Parathyroid adenoma (tissue), 2 donors: Measurements from ENCODE around the gene ROBO4.
A peak's percentile ranks its signal among the peaks of the same experiment; 100 is the strongest.

ENCODE experiments used
- H2AFZ ChIP-seq: fragments of 300-600 bp; sonication (generic); one replicate; pipeline ENCODE4 v1.7.0; 2017; ENCODE audit warnings: antibody characterized with exemption, mild to moderate bottlenecking
- H3K27ac ChIP-seq: fragments of 300-600 bp; sonication (generic); one replicate; pipeline ENCODE4 v1.7.0; 2017
- H3K27me3 ChIP-seq: fragments of 300-600 bp; sonication (generic); one replicate; pipeline ENCODE4 v1.7.0; 2017; ENCODE audit warnings: low read length; ENCODE audit not compliant: control insufficient read depth, insufficient read depth
- H3K36me3 ChIP-seq: fragments of 300-600 bp; sonication (generic); one replicate; pipeline ENCODE4 v1.7.0; 2017; ENCODE audit warnings: low read length; ENCODE audit not compliant: control insufficient read depth, insufficient read depth
- H3K4me1 ChIP-seq: fragments of 300-600 bp; sonication (generic); one replicate; pipeline ENCODE4 v1.7.0; 2017; ENCODE audit warnings: control low read depth
- H3K4me2 ChIP-seq: fragments of 300-600 bp; sonication (generic); one replicate; pipeline ENCODE4 v1.7.0; 2017; ENCODE audit warnings: low read length
- H3K4me3 ChIP-seq: fragments of 300-600 bp; sonication (generic); one replicate; pipeline ENCODE4 v1.7.0; 2017; ENCODE audit warnings: low read depth, low read length
- H3K79me2 ChIP-seq: fragments of 300-600 bp; sonication (generic); one replicate; pipeline ENCODE4 v1.7.0; 2017; ENCODE audit warnings: control low read depth
- H3K9ac ChIP-seq: fragments of 300-600 bp; sonication (generic); one replicate; pipeline ENCODE4 v1.7.0; 2017; ENCODE audit warnings: mild to moderate bottlenecking
- H3K9me3 ChIP-seq: fragments of 300-600 bp; sonication (generic); one replicate; pipeline ENCODE4 v1.7.0; 2017; ENCODE audit warnings: low read length; ENCODE audit not compliant: control insufficient read depth
- CTCF ChIP-seq: fragments of 300-600 bp; sonication (generic); IDR thresholded peaks from one replicate; pipeline ENCODE4 v1.7.0; 2017; ENCODE audit warnings: antibody characterized with exemption, mild to moderate bottlenecking
- donor health status: primary hyperparathyroidism.

ROBO4 gene

GRCh38 chr11:124840666-124841065 is 57.0 kb downstream of the ROBO4 start:
- Histone ChIP-seq H3K9ac (no peak overlapping the region), H3K36me3 (no peaks in the 10 kb centered on the region), H3K4me3 (no peak overlapping the region), H3K27ac (no peak overlapping the region), H3K4me1 (no peaks in the 10 kb centered on the region), H3K27me3 (peaks cover 4% of the 10 kb centered on the region), H2AFZ (no peak overlapping the region), H3K9me3 (no peaks in the 10 kb centered on the region), H3K4me2 (no peak overlapping the region), H3K79me2 (no peaks in the 10 kb centered on the region)
- no peak for TF ChIP-seq CTCF

DNA sequence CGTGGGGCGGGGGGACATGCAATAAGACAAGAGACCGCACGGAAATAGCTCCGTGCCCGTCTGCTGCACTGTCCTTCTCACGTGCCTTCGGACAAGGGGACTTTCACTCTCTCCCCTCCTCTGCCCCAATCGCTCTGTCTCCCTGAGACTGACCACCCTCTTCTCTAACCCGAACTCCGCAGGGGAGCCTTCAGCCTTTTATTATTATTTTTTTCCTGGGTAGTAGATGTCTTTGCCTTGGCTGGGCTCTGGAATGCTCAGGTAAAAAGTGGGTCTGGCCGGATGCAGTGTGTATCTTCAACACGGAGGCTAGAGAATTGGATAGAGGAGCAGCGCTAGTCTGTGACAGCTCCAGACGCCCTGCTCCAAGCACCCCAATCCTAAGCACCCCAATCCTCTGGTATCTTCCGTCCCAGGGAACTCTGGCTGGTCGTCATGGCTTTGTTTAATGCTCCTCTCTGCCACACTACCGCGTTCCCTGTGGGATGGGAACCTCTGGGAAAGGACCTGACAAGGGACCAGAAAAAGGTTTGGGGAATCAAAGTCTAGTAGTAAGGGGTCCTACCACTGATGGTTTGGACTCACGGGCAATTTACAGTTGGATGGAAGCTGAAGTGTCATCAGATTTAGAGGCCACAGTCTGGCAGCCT is 57.6 kb downstream of the ROBO4 start:
- H3K9me3 ChIP-seq = no peaks in the 10 kb centered on the region
- H3K4me3 ChIP-seq = no peak overlapping the region
- peak overlapping the region; percentile 68 for H2AFZ ChIP-seq
- H3K4me1 ChIP-seq = no peaks in the 10 kb centered on the region
- H3K4me2 ChIP-seq = peak overlapping the region; percentile 59
- H3K27me3 ChIP-seq = peaks cover 4% of the 10 kb centered on the region
- no peaks in the 10 kb centered on the region for H3K79me2 ChIP-seq
- no peaks in the 10 kb centered on the region for H3K36me3 ChIP-seq
- H3K27ac ChIP-seq = no peak overlapping the region
- H3K9ac ChIP-seq = no peak overlapping the region
- no peak for TF ChIP-seq CTCF

DNA sequence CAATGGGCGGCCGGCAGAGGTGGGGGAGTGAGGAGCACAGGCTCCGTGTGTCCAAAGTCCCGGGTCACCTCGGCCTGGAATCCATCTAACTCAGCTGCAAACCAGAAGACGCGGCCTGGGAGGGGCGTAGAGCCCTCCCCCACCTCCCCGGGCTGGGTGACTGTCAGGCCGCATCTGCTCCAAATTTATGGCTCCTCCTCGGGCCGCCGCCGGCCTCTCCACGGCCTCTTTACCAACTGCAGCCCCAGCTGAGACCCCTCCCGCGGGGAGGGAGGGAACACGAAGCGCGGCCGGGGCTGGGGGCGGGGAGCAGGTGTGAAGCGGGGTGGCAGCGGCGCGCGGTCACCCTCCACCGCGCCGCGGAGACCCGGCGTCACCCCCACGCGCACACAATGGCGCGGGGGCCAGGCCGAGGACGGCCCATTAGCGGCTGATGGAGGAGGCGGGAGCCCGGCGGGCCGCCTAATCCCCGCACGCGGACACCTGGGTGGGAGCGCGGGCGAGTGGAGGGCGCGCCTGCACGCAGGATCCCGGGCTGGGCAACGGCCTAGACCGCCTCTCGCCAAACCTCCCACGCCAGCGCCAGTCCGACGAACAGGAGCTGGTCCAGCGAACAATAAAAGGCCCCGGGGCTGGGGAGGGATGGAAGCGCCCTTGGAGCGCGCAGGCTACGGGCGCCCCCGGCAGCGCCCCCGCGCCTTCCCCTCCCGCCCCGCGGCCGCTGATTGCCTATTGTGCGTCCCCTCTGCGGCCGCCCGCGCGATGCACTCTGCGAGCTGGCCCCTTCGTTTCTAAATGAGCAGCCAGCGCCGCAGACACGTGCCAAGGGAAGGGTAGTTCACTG is 58.3 kb downstream of the ROBO4 start:
- H3K27ac ChIP-seq = no peak overlapping the region
- H3K9ac ChIP-seq = no peak overlapping the region
- H3K79me2 ChIP-seq = no peaks in the 10 kb centered on the region
- no peaks in the 10 kb centered on the region for H3K4me1 ChIP-seq
- no peaks in the 10 kb centered on the region for H3K9me3 ChIP-seq
- H3K36me3 ChIP-seq = no peaks in the 10 kb centered on the region
- no peak for TF ChIP-seq CTCF
- peak overlapping the region; percentile 27 for H3K4me3 ChIP-seq
- H2AFZ ChIP-seq = peak overlapping the region; percentile 68
- H3K27me3 ChIP-seq = peaks cover 4% of the 10 kb centered on the region
- peak overlapping the region; percentile 59 for H3K4me2 ChIP-seq

DNA sequence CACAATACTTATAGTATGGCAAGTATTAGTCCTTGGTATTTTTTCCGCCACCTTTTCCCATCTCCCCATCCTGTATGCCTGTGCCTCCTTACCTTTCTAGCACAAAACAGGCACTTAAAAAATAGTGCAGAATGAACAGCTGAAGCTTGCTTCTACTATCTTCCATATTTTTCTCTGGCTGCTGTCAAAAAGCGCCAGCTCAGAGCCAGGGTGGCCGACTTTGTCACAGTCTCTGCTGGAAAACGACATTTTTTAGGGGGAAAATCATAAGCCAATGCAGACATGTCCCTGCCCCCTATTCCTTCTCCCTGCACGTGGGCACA is 58.9 kb downstream of the ROBO4 start:
- Histone ChIP-seq H3K27ac (no peak overlapping the region), H2AFZ (no peak overlapping the region), H3K4me1 (no peaks in the 10 kb centered on the region), H3K4me3 (no peak overlapping the region), H3K27me3 (peaks cover 3% of the 10 kb centered on the region), H3K4me2 (no peak overlapping the region), H3K79me2 (no peaks in the 10 kb centered on the region), H3K9me3 (no peaks in the 10 kb centered on the region), H3K36me3 (no peaks in the 10 kb centered on the region), H3K9ac (no peak overlapping the region)
- no peak for TF ChIP-seq CTCF
